ENCODE measurements around the gene RNF217.
"Not testable (repeated sequence)": the region's sequence is repeated elsewhere in the genome, so short reads cannot be mapped to it uniquely, and the experiment has no call there.

RNF217 gene

DNA sequence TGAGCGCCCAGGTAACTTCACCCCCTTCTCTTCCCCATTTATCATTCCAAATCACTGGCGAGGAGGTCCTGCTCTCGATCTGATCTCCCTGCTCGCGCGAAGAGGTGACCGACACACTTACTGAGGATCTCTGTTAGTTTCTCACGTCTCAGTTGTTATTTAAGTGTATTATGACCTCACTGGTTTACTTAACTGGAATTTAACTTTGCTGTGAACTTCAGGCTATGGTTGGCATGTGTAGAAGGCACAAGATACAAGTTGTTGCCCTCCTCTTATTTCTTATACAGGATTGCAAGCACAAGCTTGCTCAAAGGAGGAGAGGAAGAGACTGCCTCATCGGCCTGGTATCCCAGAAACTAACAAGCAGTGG, 1.2 kb downstream of the RNF217 start:
- no peak for DNase-seq

GRCh38 chr6:124963831-124964763, 1.9 kb downstream of the RNF217 start:
- no peak for DNase-seq

- DNase-seq: no peak
These were observed 2.5 kb downstream of the RNF217 start for GRCh38 chr6:124964764-124965105.

- not testable (repeated sequence) for DNase-seq
These were observed 3.2 kb downstream of the RNF217 start for GRCh38 chr6:124965424-124965850.

DNA sequence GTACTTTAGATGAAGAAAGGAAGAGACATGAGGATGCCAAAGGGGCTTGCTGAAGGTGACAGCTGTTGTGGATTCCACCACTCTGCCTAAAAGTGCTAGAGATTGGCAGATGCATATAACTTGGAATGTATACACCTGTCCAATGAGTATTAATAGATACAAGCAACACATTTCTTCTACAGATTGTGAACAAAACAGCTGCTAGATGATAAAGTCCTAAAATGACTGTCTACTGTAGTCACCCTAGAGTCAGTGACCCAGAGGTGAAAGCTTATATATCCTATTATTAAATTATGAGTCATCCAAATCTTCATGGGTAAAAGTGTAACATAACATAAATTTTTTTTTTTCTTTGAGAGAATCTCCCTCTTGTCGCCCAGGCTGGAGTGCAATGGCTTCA, 5.2 kb downstream of the RNF217 start:
- no peak for DNase-seq

GRCh38 chr6:124968401-124968800, 6.2 kb downstream of the RNF217 start:
- DNase-seq: no peak

GRCh38 chr6:124970243-124970642, 8.0 kb downstream of the RNF217 start:
- no peak for DNase-seq

DNA sequence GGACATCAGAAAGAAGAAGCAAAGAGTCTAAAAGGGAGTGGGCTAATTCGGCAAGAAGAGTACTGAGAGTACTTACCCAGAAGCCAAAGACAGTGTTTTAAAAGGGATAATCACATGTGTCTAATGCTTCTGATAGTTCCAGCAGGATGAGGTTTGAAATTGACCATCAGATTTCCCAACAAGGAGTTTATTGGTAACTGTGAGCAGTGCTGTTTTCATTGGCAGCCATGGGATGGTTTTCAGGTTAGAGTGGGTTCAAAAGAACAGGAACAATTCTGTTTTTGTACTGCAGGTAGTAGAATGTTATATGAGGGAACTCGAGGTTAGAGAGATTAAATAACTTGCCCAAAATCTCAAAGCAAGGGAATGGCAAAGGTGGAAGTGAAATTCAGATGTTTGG, 8.5 kb downstream of the RNF217 start:
- DNase-seq: no peak

- DNase-seq: no peak
These were observed 11.5 kb downstream of the RNF217 start for GRCh38 chr6:124973780-124974179.

- DNase-seq: no peak
These were observed 12.6 kb downstream of the RNF217 start for GRCh38 chr6:124974771-124975377.

GRCh38 chr6:124977067-124977908, 15.1 kb downstream of the RNF217 start:
- DNase-seq: no peak

- DNase-seq: no peak
These were observed 16.4 kb downstream of the RNF217 start for GRCh38 chr6:124978451-124979293.

DNA sequence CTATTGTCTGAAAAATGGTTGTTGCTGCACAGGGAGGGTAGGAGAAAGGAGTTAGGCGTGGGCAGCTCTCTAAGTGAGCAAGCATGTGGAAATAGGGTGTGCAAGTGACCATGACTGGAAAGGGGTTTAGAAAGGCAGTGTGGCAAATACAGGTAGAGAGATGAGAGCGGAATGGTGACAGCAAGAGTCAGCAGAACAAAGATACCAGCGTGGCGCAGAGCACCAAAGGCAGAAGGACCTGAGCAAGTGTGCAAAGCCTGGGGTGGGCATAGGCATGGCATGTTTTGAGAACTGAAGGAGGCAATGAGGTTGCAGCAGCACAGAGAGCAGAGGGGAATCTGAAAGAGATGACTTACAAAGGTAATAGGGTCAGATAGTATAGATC, 17.0 kb downstream of the RNF217 start:
- no peak for DNase-seq

GRCh38 chr6:124982669-124983068, 20.4 kb downstream of the RNF217 start:
- DNase-seq: no peak

DNA sequence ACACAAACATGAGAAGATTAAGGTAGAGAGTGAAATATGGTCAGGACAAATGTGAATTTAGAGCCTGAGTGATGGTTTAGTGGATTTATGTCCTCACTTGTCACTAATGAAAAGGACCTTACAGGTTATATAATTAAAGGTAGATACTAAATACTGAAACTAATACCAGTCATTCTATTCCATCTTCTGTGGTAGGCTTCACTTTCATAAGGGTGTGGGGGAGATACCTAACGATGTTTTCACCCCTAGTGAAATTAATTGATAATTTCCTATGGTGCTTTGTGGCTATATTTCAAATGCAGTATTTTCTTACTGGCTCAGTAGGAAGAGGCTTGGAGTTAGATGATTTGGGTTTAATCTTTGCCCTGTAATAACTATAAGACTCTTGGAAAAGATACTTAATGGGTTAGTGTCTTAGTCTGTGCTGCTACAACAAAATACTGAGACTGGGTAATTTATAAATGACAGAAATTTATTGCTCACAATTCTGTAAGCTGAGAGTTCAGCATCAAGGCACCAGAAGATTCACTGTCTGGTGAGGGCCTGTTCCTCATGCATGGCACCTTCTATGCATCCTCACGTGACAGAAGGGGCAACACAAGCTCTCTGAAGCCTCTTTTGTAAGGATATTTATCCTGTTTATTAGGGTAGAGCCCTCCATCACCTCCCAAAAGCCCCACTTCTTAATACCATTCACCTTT, 21.3 kb downstream of the RNF217 start:
- DNase-seq: no peak

DNA sequence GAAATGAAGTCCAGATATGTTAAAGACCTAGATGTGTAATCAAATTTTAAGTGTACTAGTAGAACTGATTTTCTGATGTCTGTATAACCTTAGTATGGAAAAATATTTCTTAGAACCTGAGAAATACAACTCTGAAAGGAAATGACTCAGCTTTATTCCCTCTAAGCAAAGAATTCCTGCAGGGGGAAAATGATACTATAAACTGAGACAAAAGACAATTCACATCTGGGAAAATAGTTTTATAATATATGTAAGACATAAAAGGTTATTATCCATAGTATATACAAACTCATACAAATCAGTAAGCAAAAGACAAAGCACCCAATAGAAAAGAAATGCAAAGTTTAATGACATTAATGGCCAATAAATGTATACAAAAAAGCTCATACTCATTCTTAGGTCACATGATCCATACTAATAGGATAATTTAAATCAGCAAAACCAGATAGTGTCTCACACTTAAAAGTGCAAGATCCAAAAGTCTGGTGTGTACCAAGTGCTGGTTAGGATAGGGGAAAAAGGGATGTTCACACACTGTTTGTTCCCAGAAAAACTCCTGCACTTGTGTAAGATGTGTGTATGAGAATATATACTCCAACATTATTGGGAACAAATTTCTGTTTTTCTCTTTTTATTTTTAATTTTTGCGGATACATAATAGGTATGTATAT, 22.6 kb downstream of the RNF217 start:
- DNase-seq: no peak

DNA sequence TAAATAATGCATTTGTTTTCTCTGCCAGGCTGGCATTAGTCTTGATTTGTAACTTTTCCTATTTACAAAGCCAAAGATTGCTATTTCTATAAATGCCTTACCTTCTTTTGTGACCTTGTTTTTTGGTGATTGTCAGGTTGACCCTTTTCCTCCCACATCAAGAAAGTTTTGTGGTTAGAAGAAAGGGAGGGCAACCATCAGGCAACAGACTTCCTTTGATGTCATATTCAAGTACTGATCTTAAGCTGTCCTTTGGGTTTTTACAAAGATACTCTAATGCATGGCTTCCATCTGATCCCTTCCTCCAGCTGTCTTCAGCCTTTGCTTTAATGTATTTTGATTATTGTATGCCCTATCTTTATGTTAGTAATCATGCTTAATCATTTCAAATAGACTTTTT, 23.9 kb downstream of the RNF217 start:
- DNase-seq: no peak

- DNase-seq: no peak
These were observed 25.1 kb downstream of the RNF217 start for GRCh38 chr6:124987291-124987690.

DNA sequence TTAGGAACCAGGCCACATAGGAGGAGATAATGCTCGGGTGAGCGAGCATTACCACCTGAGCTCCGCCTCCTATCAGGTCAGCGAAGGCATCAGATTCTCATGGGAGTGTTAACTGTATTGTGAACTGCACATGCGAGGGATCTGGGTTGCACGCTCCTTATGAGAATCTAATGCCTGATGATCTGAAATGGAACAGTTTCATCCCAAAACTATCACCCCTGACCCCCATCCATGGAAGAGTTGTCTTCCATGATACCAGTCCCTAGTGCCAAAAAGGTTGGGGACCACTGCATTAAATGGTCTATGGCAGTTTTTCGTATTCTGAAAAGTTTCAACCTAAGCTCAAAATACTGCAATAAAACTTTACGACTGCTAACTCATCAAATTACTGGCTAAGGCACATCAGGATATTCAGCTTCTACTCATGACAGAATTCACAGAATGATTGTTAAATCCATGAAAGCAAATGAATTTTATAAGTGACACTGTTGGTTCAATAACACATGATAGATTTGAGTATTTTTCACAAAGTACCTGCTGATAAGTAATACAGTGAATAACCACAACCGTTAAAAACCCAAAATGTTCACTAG, 25.9 kb downstream of the RNF217 start:
- DNase-seq: no peak

- no peak for DNase-seq
These were observed 27.1 kb downstream of the RNF217 start for GRCh38 chr6:124989136-124989983.

Data from activated naive CD4-positive, alpha-beta T cell treated with anti-CD3 and anti-CD28 coated beads, Interleukin-2, amount 50 U/mL, for 16 hours (primary cell).